Measurements from ENCODE around the gene FAM185A.
"Not testable (repeated sequence)": the region's sequence is repeated elsewhere in the genome, so short reads cannot be mapped to it uniquely, and the experiment has no call there.

DNA sequence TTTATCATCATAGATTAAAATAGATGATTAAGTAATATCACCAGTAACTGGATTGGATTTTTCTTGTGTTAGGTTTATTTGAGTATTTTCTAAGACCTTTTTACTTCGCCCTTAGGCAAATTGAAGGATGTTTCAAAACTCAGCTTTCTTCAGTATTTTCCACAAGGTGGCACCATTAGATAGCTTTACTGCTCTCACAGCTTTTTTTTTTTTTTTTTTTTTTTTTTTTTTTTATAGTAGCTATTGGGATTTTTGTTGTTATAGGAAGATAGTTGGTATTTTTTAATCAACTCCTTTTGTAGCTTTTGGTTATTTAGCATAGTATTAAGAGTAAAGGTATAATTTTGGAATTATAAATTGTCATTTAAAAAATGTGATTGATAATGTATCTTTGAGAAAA is 9.4 kb downstream of the FAM185A start:
- not testable (repeated sequence) for TF ChIP-seq POLR2AphosphoS5 (IDR thresholded peaks at IDR 0.05; ENCODE audit: low read depth, low read length); CTCF (IDR thresholded peaks at IDR 0.05; ENCODE audit: control extremely low read depth in 1 of 3, insufficient read depth in 1 of 3, low read depth in 1 of 3, low read length in 3 of 3)

Data from H1 (cell line).